GM12865 (cell line): ENCODE measurements around the gene ST6GALNAC3.

ENCODE experiments used
- DNase-seq: peaks from one replicate; pipeline ENCODE4 v3.0.0; 2010; ENCODE audit warnings: low read depth
- H3K4me3 ChIP-seq: 2 replicates; pipeline ENCODE4 v1.5.1; 2011; ENCODE audit warnings: mild to moderate bottlenecking, low read depth, low read length, control low read depth
- CTCF ChIP-seq: IDR thresholded peaks from 2 replicates; pipeline ENCODE4 v1.5.1; 2011; ENCODE audit warnings: low read length, control low read depth, low read depth, inconsistent platforms; ENCODE audit not compliant: insufficient read depth; ENCODE audit errors: missing control alignments

The ST6GALNAC3 gene

GRCh38 chr1:76510672-76511557 is 436.4 kb downstream of the ST6GALNAC3 start:
- TF ChIP-seq CTCF, result no peak
- no peak for DNase-seq
- H3K4me3 ChIP-seq, result no peak overlapping the region

GRCh38 chr1:76511558-76512179 is 437.1 kb downstream of the ST6GALNAC3 start:
- no peak for DNase-seq
- H3K4me3 ChIP-seq, result no peak overlapping the region
- no peak for TF ChIP-seq CTCF

- no peak overlapping the region for H3K4me3 ChIP-seq
- DNase-seq, result no peak
- TF ChIP-seq CTCF, result no peak
Measured at GRCh38 chr1:76530953-76531352, 456.4 kb downstream of the ST6GALNAC3 start.

GRCh38 chr1:76541618-76542017 is 467.1 kb downstream of the ST6GALNAC3 start:
- H3K4me3 ChIP-seq, result no peak overlapping the region
- no peak for DNase-seq
- TF ChIP-seq CTCF, result no peak

- DNase-seq, result no peak
- TF ChIP-seq CTCF, result no peak
- no peak overlapping the region for H3K4me3 ChIP-seq
Measured at GRCh38 chr1:76542359-76542758, 467.8 kb downstream of the ST6GALNAC3 start.

- no peak for TF ChIP-seq CTCF
- H3K4me3 ChIP-seq, result no peak overlapping the region
- no peak for DNase-seq
Measured at GRCh38 chr1:76543495-76543894, 468.9 kb downstream of the ST6GALNAC3 start.
